AG04450 (cell line): ENCODE results near the gene LHX2. TPM values are rescaled to one million over a fixed set of nuclear protein-coding genes. Genes with fewer than 3 reads are reported as not detected.

ENCODE experiments used
- CTCF ChIA-PET: fragments of 300-600, 350-600 bp; formaldehyde crosslinking; extraction: SDS; loops from one replicate; lab custom pipeline; 2022; ENCODE audit warnings: antibody characterized with exemption, inconsistent platforms; lab: Charles Lee
- POLR2A ChIA-PET: fragments of 350-600 bp; formaldehyde crosslinking; extraction: SDS; loops from one replicate; lab custom pipeline; 2021; ENCODE audit warnings: antibody characterized with exemption, inconsistent platforms; lab: Yijun Ruan, JAX
- DNase-seq: peaks from one replicate; pipeline ENCODE4 v3.0.0-alpha.2; 2011; ENCODE audit warnings: low read depth, low spot score
- H3K27ac ChIP-seq: one replicate; pipeline ENCODE4 v1.5.1; 2012; ENCODE audit warnings: low read depth, low read length, control low read depth
- H3K27me3 ChIP-seq: one replicate; pipeline ENCODE4 v1.6.0; 2012; ENCODE audit warnings: low read length; ENCODE audit not compliant: control insufficient read depth, insufficient read depth
- H3K4me3 ChIP-seq: 2 replicates; pipeline ENCODE4 v1.5.1; 2011; ENCODE audit warnings: mild to moderate bottlenecking, low read depth, low read length, control low read depth
- H3K9me3 ChIP-seq: 2 replicates; pipeline ENCODE4 v1.5.1; 2012; ENCODE audit warnings: low read length; ENCODE audit not compliant: control insufficient read depth, insufficient read depth
- CTCF ChIP-seq: IDR thresholded peaks from 2 replicates; pipeline ENCODE4 v1.5.1; 2011; ENCODE audit warnings: low read depth, low read length, control low read depth, inconsistent platforms
- polyA plus RNA-seq: library from polyadenylated mRNA; depleted of rRNA; stranded (reverse); fragments of >200 nt; gene quantifications from 2 replicates; pipeline ENCODE4 v1.2.3, GENCODE V29; 2011

Gene LHX2
- polyA plus RNA-seq, 1 experiment, result not detected

DNA sequence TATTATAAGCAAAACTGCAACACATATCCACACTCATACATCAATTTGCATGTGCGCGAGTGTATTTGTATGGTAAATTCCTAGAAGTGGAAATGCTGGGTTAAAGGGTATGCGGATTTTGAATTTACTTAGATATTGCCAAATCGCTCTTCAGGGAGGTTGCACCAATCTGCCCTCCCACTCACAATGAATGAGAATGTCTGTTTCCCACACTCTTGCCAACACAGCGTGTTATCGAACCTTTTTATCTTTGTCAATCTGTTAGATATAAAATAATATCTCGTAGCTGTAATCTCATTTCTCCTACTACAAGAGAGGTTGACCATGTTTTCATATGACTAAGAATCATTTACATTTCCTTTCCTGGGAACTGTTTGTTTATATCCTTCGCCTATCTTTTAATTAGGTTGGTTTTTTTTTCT, 35.7 kb downstream of the LHX2 start:
- ChIA-PET CTCF (no interaction called here), POLR2A (no interaction called here)
- no peaks in the 10 kb centered on the region; the same call in 1 of the 2 replicates for H3K9me3 ChIP-seq
- H3K27ac ChIP-seq, result no peak overlapping the region
- no peak for TF ChIP-seq CTCF
- H3K4me3 ChIP-seq, result no peak overlapping the region
- DNase-seq, result no peak
- H3K27me3 ChIP-seq, result peaks cover 54% of the 10 kb centered on the region

GRCh38 chr9:124050955-124051354, 39.4 kb downstream of the LHX2 start:
- Histone ChIP-seq H3K27ac (no peak overlapping the region), H3K4me3 (no peak overlapping the region), H3K9me3 (no peaks in the 10 kb centered on the region), H3K27me3 (peaks cover 40% of the 10 kb centered on the region)
- ChIA-PET CTCF (interaction anchor here (3.7 kb wide), 1 partner anchor 10 kb away, joined by 29 read pairs; no protein-coding TSS in a partner anchor), POLR2A (no interaction called here)
- no peak for TF ChIP-seq CTCF
- DNase-seq, result no peak

DNA sequence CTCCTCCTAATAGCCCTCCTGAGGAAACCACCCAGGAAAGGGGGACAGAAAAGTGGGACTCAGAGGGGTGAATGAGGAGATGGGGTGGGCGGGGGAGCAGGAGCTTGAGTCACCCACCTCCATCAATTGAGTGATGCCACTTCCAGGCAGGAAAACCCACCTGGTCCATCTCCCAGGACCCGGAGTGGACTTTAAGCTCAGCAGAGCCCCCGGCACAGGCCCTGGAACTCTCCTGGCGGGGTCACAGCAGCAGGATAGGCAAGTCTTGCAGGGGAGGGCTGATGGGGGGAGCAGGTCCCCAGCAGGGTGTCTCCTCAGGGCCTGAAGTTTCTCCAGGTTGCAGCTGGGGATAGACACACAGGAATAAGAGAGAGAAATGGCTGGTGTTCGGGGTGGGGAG, 40.8 kb downstream of the LHX2 start:
- H3K27me3 ChIP-seq, result peaks cover 33% of the 10 kb centered on the region
- DNase-seq, result no peak
- POLR2A ChIA-PET, result no interaction called here
- no peaks in the 10 kb centered on the region for H3K9me3 ChIP-seq
- H3K27ac ChIP-seq, result no peak overlapping the region
- H3K4me3 ChIP-seq, result no peak overlapping the region
- no peak for TF ChIP-seq CTCF
- CTCF ChIA-PET, result interaction anchor here (3.7 kb wide), 1 partner anchor 12 kb away, joined by 29 read pairs; no protein-coding TSS in a partner anchor

GRCh38 chr9:124054582-124055227, 43.1 kb downstream of the LHX2 start:
- no peaks in the 10 kb centered on the region for H3K9me3 ChIP-seq
- DNase-seq, result peak; percentile 48
- H3K27ac ChIP-seq, result no peak overlapping the region
- TF ChIP-seq CTCF, result peak; percentile 26; the same call in 1 of the 2 replicates
- CTCF ChIA-PET, result no interaction called here
- H3K4me3 ChIP-seq, result no peak overlapping the region
- peaks cover 43% of the 10 kb centered on the region for H3K27me3 ChIP-seq
- POLR2A ChIA-PET, result no interaction called here

- no peak for DNase-seq
- Histone ChIP-seq H3K4me3 (no peak overlapping the region), H3K9me3 (no peaks in the 10 kb centered on the region; the same call in 1 of the 2 replicates), H3K27ac (no peak overlapping the region), H3K27me3 (peaks cover 41% of the 10 kb centered on the region)
- POLR2A ChIA-PET, result no interaction called here
- CTCF ChIA-PET, result no interaction called here
- TF ChIP-seq CTCF, result no peak
These were observed 49.5 kb downstream of the LHX2 start for GRCh38 chr9:124060844-124061605.
